Ovary (tissue), 9 donors: ENCODE results near the gene COG5. TPM values are rescaled to one million over a fixed set of nuclear protein-coding genes. Genes with fewer than 3 reads are reported as not detected.

Experiments used
- DNase-seq, 5 donors: peaks; one replicate each; pipeline ENCODE4 v3.0.0-alpha.2; 2019 to 2020
- H3K27ac ChIP-seq, 2 donors: fragments of 200-600 bp; one replicate each; pipeline versions ENCODE4 v1.5.1 to v1.8.0; 2019 to 2022
- H3K27me3 ChIP-seq: fragments of 200-600 bp; one replicate; pipeline ENCODE4 v1.8.0; 2022
- H3K36me3 ChIP-seq: fragments of 200-600 bp; sonication (generic); one replicate; pipeline ENCODE4 v1.5.1; 2019
- H3K4me1 ChIP-seq: one replicate; pipeline ENCODE4 v1.8.1; 2013; ENCODE audit warnings: mild to moderate bottlenecking, moderate library complexity; ENCODE audit not compliant: insufficient read depth
- H3K4me3 ChIP-seq: fragments of 200-600 bp; sonication (generic); one replicate; pipeline ENCODE4 v1.5.1; 2017
- H3K9me3 ChIP-seq, 2 donors: fragments of 200-600 bp in 1 of 2; sonication (generic) in 1 of 2; one replicate each; pipeline versions ENCODE4 v1.5.1 to v1.8.1; 2013 to 2019; ENCODE audit warnings: mild to moderate bottlenecking in 1 of 2, moderate library complexity in 1 of 2
- CTCF ChIP-seq, 3 donors: fragments of 450-650 bp in 2 of 3; fragments of 200-600 bp in 1 of 3; IDR thresholded peaks; one replicate each; pipeline versions ENCODE4 v1.5.1 to v1.8.0; 2016 to 2022; ENCODE audit warnings: antibody characterized with exemption in 3 of 3, mild to moderate bottlenecking in 1 of 3
- EP300 ChIP-seq: sonication (generic); formaldehyde crosslinking; IDR thresholded peaks from one replicate; pipeline ENCODE4 v1.6.1; 2017; ENCODE audit warnings: antibody characterized with exemption
- POLR2A ChIP-seq: fragments of 450-650 bp; IDR thresholded peaks from one replicate; pipeline ENCODE4 v1.6.1; 2017; ENCODE audit warnings: antibody characterized with exemption, mild to moderate bottlenecking, moderate library complexity
- WGBS, 3 donors: extraction: QIAGEN DNeasy Blood & Tissue Kit in 1 of 3; methylation state at CpG; one replicate each; pipeline versions ENCODE4 v1.1.5 to v1.1.7; 2013 to 2017; 5-methylcytosine and 5-hydroxymethylcytosine counted together
- intact Hi-C, 4 donors: fragments of 100-400 bp; cut with DNase I; formaldehyde crosslinking; loops; one replicate each; pipeline versions ENCODE4 v1.11.0 to v1.15.1; 2022 to 2023
- polyA plus RNA-seq, 2 donors: library from polyadenylated mRNA; stranded (reverse); fragments of 200-250 nt in 1 of 2; fragments of 350-450 nt in 1 of 2; fragmentation: Illumina TruSeq in 1 of 2; extraction: RNeasy Lipid Tissue Mini Kit (QIAGEN cat#74804) in 1 of 2; gene quantifications; one replicate each; pipeline ENCODE4 v1.2.3, GENCODE V29; 2013 to 2014
- total RNA-seq, 7 donors: library from RNA; depleted of rRNA in 2 of 7; stranded (reverse); fragments of >200 nt in 2 of 7; fragmentation: NEBNext Ultra II Directional in 3 of 7; extraction: Animal tissue kit (Norgen Biotek cat#: 25700) in 3 of 7; gene quantifications; one replicate each; pipeline versions ENCODE4 v1.1.0 to v1.2.4, GENCODE V29; 2016 to 2023
- donor health status: DM: no; HTN: no; CAD: no; lungs with moderate emphysema.
- donor health status: DM: no; HTN: no; CAD: no.
- donor health status: Bipolar disorder and iron deficiency.
- donor health status: DM: yes; HTN: yes; CAD: no.
- donor health status: DM: no; HTN: no; CAD: no.
- donor health status: DM: yes; HTN: yes; CAD: no.

Gene COG5
- total and polyA plus RNA-seq, 9 donors, result 10.3 to 49.7 (median 37.6) TPM

DNA sequence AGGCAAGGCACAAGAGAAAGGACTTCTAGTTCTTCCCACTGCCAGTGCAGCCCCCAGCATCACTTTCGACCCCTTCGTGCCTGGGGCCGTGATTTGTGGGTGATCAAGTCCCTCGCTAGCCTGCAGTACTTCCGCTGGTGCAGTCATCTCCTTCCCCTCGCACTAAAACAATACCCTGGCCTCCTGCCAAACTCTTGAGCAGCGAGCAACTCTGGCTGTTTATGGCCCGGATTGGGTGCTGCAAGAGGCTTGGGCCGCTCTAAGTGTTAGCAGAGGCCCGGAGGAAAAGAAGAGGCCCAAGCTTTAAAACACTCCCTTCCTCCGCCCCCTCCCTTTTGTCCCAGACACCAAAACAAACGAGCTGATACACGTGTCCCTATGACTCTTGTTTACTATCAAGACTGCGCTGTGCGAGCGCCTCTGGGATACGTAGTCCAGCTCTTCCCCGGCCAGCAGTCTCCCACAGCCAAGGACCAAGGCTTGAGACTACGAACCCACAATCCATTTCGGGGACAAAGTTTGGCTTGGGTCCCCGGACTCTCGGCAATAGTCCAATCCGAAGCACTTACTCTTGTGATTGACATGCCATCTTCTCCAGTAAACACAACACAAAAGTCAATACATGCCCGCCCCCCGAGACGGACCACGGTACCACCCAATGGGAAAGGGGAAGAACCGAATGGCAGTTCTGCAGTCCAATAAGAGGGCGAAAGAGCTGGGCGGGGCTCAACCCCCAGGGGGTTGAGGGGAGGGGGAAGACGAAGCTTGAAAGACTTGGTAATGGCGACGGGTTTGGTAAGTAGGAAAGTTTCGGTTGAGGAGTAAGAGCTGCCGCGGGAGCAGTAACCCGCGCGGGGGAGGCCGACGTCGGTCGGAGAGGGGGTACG, 395.2 kb downstream of the COG5 start, which contains the start of gene HBP1:
Gene HBP1 (plus strand): TSS at position 771 of the 887 bp plus-strand sequence. CDS start 10,891 bp downstream, outside the sequence.
- no peak for TF ChIP-seq EP300
- no peak for TF ChIP-seq CTCF (IDR thresholded peaks at IDR 0.05)
- peak; percentile 72 for TF ChIP-seq POLR2A

DNA sequence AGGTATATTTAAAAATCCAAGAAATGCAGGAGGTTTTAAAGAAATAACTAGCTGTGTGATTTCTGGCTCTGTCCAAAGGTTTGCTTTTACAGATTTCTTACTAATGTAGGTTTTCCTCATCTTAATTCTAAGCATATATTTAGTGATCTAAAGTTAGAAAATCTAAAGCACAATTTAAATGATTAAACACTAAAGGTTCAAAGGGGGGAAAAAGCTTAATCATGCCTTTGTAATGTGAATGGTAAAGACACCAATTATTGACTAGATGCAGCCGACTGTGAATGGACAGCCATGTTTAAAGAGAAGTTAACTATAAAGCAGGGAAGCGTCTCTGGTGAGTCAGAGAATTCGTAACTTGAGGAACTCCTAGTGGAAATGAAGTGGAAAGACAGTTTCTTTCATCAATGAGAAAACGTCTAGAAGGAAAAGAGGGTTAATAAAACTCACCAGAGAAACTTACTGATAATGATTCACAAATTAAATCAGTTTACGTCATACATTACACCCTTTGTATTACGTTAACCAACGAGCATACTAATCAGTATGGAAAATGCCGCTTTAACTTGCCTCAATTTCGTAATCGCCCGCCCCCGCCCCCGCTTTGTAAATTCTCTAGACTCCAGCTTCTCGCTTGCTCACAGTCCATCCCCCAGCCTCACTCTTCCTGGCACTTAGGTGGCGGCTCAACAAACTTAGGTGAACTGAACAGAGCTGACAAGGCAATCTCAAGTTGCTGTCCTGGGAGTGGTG, 396.1 kb downstream of the COG5 start:
- no peaks in the 10 kb centered on the region for H3K9me3 ChIP-seq
- H3K36me3 ChIP-seq, result no peaks in the 10 kb centered on the region
- no peaks in the 10 kb centered on the region for H3K27me3 ChIP-seq
- 0 to 1% (median 0%) methylated on average over 15 of the region's 15 CpGs for WGBS, 3 donors
- H3K4me1 ChIP-seq, result peaks cover 8% of the 10 kb centered on the region
- TF ChIP-seq CTCF (IDR thresholded peaks at IDR 0.05), result peak in 2 of 3 donors; percentile 60 to 79
- no peak for TF ChIP-seq EP300
- no peak for TF ChIP-seq POLR2A
- peak overlapping the region; percentile 87 to 98 for H3K27ac ChIP-seq
- peak overlapping the region; percentile 60 for H3K4me3 ChIP-seq
- intact Hi-C loops, result loop anchor here in 1 of 4 donors (5.0 kb wide), 1 partner anchor 1870 kb away; no protein-coding TSS in a partner anchor
- DNase-seq, result peak in 1 of 5 donors; percentile 81

More for the DNA sequence above, 395.2 kb downstream of the COG5 start, which contains the start of gene HBP1:
- DNase-seq, result peak; percentile 99 to 100 (median 100)
- H3K9me3 ChIP-seq, result no peaks in the 10 kb centered on the region
- no peaks in the 10 kb centered on the region for H3K36me3 ChIP-seq
- H3K27ac ChIP-seq, result peak within 1 kb of the TSS; percentile 98 to 99
- H3K4me1 ChIP-seq, result peaks cover 8% of the 10 kb centered on the region
- WGBS, 3 donors, result 0% methylated on average over 44 of the region's 44 CpGs
- H3K27me3 ChIP-seq, result no peaks in the 10 kb centered on the region
- intact Hi-C loops, result loop anchor here in 1 of 4 donors (5.0 kb wide), 1 partner anchor 1871 kb away; no protein-coding TSS in a partner anchor
- peak within 1 kb of the TSS; percentile 99 for H3K4me3 ChIP-seq

DNA sequence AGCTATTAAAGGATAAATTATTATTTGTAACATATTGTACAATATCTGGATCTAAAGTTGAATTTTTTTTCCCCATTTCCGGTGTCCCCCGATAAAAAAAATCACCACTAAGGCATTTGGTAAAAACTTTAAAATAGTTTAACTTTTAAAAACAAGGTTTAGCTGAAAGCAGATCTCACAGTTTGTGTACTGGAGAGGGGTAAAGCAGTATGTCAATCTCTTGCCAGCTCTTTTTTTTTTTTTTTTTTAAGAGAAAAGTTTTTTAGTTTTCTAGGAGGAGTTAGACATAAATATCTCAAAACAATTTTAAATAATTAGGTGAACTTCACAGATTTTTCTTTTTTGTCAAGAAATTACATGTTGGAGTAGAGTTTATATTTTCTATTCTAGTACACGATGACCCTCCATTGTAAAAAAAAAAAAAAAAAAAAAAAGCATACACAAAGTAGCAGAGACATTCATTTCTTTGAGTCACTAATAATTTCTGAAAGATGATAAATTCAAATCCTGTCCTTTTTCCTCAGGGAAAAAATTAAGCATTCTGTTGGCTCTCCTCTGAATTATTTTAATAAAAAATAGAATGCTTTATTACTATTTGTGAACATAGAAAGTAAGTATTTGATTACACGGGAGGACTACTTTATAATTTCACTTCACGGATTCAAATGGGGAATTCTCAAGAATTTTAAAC, 396.8 kb downstream of the COG5 start:
- no peaks in the 10 kb centered on the region for H3K27me3 ChIP-seq
- peaks cover 8% of the 10 kb centered on the region for H3K4me1 ChIP-seq
- TF ChIP-seq POLR2A (no peak), CTCF (IDR thresholded peaks at IDR 0.05) (no peak), EP300 (no peak)
- 20 to 26% (median 22%) methylated on average over 5 of the region's 5 CpGs for WGBS, 3 donors
- intact Hi-C loops, result loop anchor here in 1 of 4 donors (5.0 kb wide), 1 partner anchor 1870 kb away; no protein-coding TSS in a partner anchor
- peak overlapping the region; percentile 87 to 98 for H3K27ac ChIP-seq
- H3K36me3 ChIP-seq, result no peaks in the 10 kb centered on the region
- no peaks in the 10 kb centered on the region for H3K9me3 ChIP-seq
- no peak for DNase-seq
- peak overlapping the region; percentile 60 for H3K4me3 ChIP-seq

DNA sequence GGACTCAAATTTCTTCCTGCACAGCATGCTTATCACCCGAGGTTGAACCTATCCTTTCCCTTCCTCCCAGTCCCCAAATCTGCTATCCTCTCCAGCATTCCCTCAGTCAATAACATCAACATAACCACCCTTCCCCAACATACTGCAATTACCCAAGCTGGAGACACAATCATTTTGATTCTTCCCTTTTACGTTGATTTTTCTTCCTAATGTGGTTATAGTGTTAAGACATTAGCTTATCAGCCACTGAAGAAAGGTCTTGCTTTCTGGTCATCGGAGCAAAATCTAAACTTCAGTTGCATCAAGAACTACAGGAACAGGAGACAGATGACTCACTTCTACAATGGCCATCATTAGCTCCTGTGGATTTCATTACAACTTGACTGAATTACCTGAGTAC, 398.4 kb downstream of the COG5 start:
- Histone ChIP-seq H3K4me1 (no peaks in the 10 kb centered on the region), H3K36me3 (no peaks in the 10 kb centered on the region), H3K9me3 (no peaks in the 10 kb centered on the region), H3K27ac (no peak overlapping the region), H3K27me3 (no peaks in the 10 kb centered on the region), H3K4me3 (no peak overlapping the region)
- no peak for DNase-seq
- intact Hi-C loops, result loop anchor here in 1 of 4 donors (5.0 kb wide), 1 partner anchor 1868 kb away; no protein-coding TSS in a partner anchor
- TF ChIP-seq CTCF (IDR thresholded peaks at IDR 0.05) (no peak), POLR2A (no peak), EP300 (no peak)
- WGBS, 3 donors, result 59 to 67% (median 63%) methylated on average over 3 of the region's 3 CpGs
